ENCODE data around the gene METTL16.
"Not testable (repeated sequence)": the region's sequence is repeated elsewhere in the genome, so short reads cannot be mapped to it uniquely, and the experiment has no call there.

GRCh38 chr17:2447479-2447878 lies 64.2 kb downstream of the METTL16 start:
- TF ChIP-seq CTCF, POLR2AphosphoS5 (IDR thresholded peaks at IDR 0.05): not testable (repeated sequence)

Measured in prostate gland (tissue), 2 donors.